Placental epithelial cell (primary cell): ENCODE measurements around the gene MDM2. TPM values are rescaled to one million over a fixed set of nuclear protein-coding genes. Genes with fewer than 3 reads are reported as not detected.

Source experiments
- total RNA-seq: library from RNA; depleted of rRNA; stranded (reverse); fragments of >200 nt; gene quantifications from 2 replicates; pipeline ENCODE4 v1.2.3, GENCODE V29; 2012

MDM2 gene
- 89.9 and 270 TPM in 2 replicates for total RNA-seq

DNA sequence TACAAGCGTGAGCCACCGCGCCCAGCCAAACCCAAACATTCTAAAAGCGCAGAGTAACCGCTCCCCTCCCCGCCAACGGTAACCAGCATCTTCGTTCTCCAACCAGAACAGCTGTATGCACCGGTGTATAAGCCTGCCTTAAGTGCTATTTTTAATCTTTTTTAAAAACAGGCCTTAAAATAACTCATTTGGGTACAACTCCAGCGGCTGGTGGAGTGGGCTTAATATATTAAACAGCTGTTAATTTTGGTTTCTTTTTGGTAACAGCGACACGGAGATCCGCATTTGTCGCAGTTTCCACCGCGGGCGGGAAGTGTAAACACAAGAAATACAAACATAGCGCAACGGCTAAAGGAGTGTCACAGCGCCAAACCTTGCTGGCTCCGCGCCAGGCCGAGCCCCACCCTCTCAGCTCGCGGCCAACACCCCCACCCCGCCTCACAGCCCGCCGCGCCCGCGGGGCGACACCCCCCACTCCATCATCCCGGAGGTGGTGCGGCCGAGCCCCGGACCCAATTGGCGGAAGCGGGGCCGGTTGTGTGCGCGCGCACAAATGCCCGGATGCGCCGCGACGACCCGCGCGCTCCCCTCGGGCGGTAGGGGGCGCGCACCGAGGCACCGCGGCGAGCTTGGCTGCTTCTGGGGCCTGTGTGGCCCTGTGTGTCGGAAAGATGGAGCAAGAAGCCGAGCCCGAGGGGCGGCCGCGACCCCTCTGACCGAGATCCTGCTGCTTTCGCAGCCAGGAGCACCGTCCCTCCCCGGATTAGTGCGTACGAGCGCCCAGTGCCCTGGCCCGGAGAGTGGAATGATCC, at the start of gene MDM2:
MDM2 (plus strand) TSS at position 602 of the 812 bp plus-strand sequence. CDS start 301 bp downstream, outside the sequence.

Other genes starting within 250 kb of the MDM2 start
- 54.6 and 107 TPM in 2 replicates for gene RAP1B, start 197.3 kb upstream of the MDM2 start, total RNA-seq
- gene NUP107, start 121.2 kb upstream of the MDM2 start, total RNA-seq, result 33.0 and 34.2 TPM in 2 replicates
- 3.1 and 4.7 TPM in 2 replicates for gene SLC35E3, start 62.0 kb upstream of the MDM2 start, total RNA-seq
- gene CPM, start 125.0 kb downstream of the MDM2 start, total RNA-seq, result 0.98 and 4.3 TPM in 2 replicates